ENCODE data around the gene TBKBP1. TPM values are rescaled to one million over a fixed set of nuclear protein-coding genes. Genes with fewer than 3 reads are reported as not detected.

TBKBP1 gene
- total RNA-seq, 1 experiment from 2014 or later = 33.2 TPM

GRCh38 chr17:47653442-47653841 lies 40.5 kb upstream of the TBKBP1 start:
- H3K36me3 Mint-ChIP-seq (ENCODE audit: insufficient read depth in 1 of 3, low read depth in 3 of 3) = peaks cover 64 to 78% (median 71%) of the 10 kb centered on the region in 3 experiments
- peak overlapping the region in 1 of 3 experiments; percentile 35; a peak in 2 of 7 replicates for H3K27ac Mint-ChIP-seq

More at GRCh38 chr17:47653442-47653841, 40.5 kb upstream of the TBKBP1 start:
- no peaks in the 10 kb centered on the region; a peak in 1 of 5 replicates for H3K9me3 Mint-ChIP-seq
- H3K9ac ChIP-seq (ENCODE audit: extremely low read depth, insufficient read length, low read length) = no peak overlapping the region
- H3K18ac ChIP-seq (ENCODE audit: insufficient read length, low read depth, low read length) = no peak overlapping the region
- no peak overlapping the region for H2AK5ac ChIP-seq (ENCODE audit: insufficient read length, low read length)
- WGBS (ENCODE audit: extremely low coverage, insufficient read length, low lambda C conversion rate) = no CpG with 5 or more reads among the region's 2 CpGs
- H3K23ac ChIP-seq (ENCODE audit: insufficient read length, low read depth, low read length) = no peak overlapping the region
- no peak overlapping the region for H2BK120ac ChIP-seq (ENCODE audit: low read depth, low read length, poor library complexity, severe bottlenecking)
- peaks cover 31 to 37% of the 10 kb centered on the region in 2 experiments for H3K4me1 Mint-ChIP-seq
- no peak overlapping the region for H3K27ac ChIP-seq (ENCODE audit: insufficient read length, low read depth, low read length)
- peak overlapping the region; percentile 22 to 27; a peak in 3 of 5 replicates for H3K4me3 Mint-ChIP-seq
- H2BK20ac ChIP-seq (ENCODE audit: low read depth, low read length, poor library complexity, severe bottlenecking) = no peak overlapping the region
- H3K79me2 ChIP-seq (ENCODE audit: insufficient read depth, low read length) = peaks cover 29% of the 10 kb centered on the region
- no peak for TF ChIP-seq CTCF (conservative IDR thresholded peaks at IDR 0.05)
- H2BK15ac ChIP-seq (ENCODE audit: low read depth, low read length) = no peak overlapping the region
- H4K20me1 ChIP-seq (ENCODE audit: control insufficient read depth, insufficient read depth, insufficient read length) = no peaks in the 10 kb centered on the region
- no peak overlapping the region for H3K4ac ChIP-seq (ENCODE audit: low read depth, low read length)
- no peaks in the 10 kb centered on the region for H3K27me3 ChIP-seq (ENCODE audit: insufficient read depth, low read length)
- H3K4me1 ChIP-seq (ENCODE audit: insufficient read depth, low read length) = no peaks in the 10 kb centered on the region
- peaks cover 9% of the 10 kb centered on the region for H3K79me1 ChIP-seq (ENCODE audit: insufficient read depth, low read depth, low read length, poor library complexity, severe bottlenecking)
- no peak overlapping the region for H2BK12ac ChIP-seq (ENCODE audit: insufficient read length, low read depth, low read length)
- H3K23me2 ChIP-seq (ENCODE audit: insufficient read length, low read depth, low read length, poor library complexity, severe bottlenecking) = peaks cover 14% of the 10 kb centered on the region
- H3T11ph ChIP-seq (ENCODE audit: low read length) = no peak overlapping the region
- H2BK5ac ChIP-seq (ENCODE audit: insufficient read length, low read length) = no peak overlapping the region
- no peak overlapping the region for H3K56ac ChIP-seq (ENCODE audit: insufficient read length, low read depth, low read length)
- no peak overlapping the region for H2AFZ ChIP-seq (ENCODE audit: low read length)
- no peaks in the 10 kb centered on the region for H3K27me3 Mint-ChIP-seq (ENCODE audit: low read depth)
- no peaks in the 10 kb centered on the region for H3K9me3 ChIP-seq (ENCODE audit: control insufficient read depth, low read depth, low read length)
- H3K4me2 ChIP-seq (ENCODE audit: insufficient read depth, insufficient read length, low read length) = no peak overlapping the region
- no peak overlapping the region for H4K91ac ChIP-seq (ENCODE audit: insufficient read length, low read depth, low read length)
- no peak overlapping the region for H4K8ac ChIP-seq (replicated peaks; ENCODE audit: insufficient read length, low read depth, low read length)
- no peak overlapping the region for H3K14ac ChIP-seq (ENCODE audit: insufficient read depth, low read length)
- no peak overlapping the region for H4K5ac ChIP-seq (ENCODE audit: insufficient read length, low read depth, low read length)
- DNase-seq = no peak

Data from H9 (cell line).